Astrocyte of the cerebellum (primary cell): Measurements from ENCODE around the gene PTGDS.

ENCODE experiments used
- DNase-seq: peaks from one replicate; pipeline ENCODE4 v3.0.0-alpha.2; 2011; ENCODE audit warnings: low read depth
- H3K4me3 ChIP-seq: 2 replicates; pipeline ENCODE4 v1.5.1; 2011; ENCODE audit warnings: mild to moderate bottlenecking, low read depth, low read length, moderate library complexity
- CTCF ChIP-seq: IDR thresholded peaks from 2 replicates; pipeline ENCODE4 v1.5.1; 2012; ENCODE audit warnings: low read length, low read depth, moderate library complexity, mild to moderate bottlenecking; ENCODE audit errors: missing control alignments
- in situ Hi-C: cut with HindIII; loops from 2 replicates; pipeline ENCODE4 v1.10.0; 2017; ENCODE audit warnings: low sequenced_read_pairs

Gene PTGDS

DNA sequence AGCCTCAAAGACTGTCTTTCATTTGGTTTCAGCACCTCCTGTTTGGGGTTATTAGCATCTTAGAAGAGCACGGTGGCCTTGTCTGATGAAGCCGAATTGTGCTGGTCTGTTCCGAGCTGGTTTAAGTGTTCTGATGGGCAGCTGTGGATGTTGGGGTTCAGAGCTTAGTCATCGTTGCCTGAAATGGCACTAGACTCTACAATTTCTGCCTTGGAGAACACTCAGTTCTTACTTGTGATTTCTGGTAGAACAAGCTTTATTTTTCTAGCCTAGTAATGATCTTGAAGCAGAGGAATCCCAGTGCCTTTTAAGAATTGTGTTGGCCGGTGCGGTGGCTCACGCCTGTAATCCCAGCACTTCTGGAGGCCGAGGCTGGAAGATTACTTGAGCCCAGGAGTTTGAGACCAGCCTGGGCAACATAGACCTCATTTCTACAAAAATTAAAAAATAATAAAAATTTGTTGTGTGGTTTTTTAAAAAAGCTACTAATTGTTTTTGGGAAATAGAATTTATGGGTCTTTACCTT lies 40.6 kb upstream of the PTGDS start:
- no peak for TF ChIP-seq CTCF
- in situ Hi-C loops, result no loop called here
- DNase-seq, result no peak
- H3K4me3 ChIP-seq, result no peak overlapping the region

GRCh38 chr9:136937186-136938001 lies 39.9 kb upstream of the PTGDS start:
- H3K4me3 ChIP-seq, result no peak overlapping the region
- no peak for DNase-seq
- no peak for TF ChIP-seq CTCF
- in situ Hi-C loops, result no loop called here

DNA sequence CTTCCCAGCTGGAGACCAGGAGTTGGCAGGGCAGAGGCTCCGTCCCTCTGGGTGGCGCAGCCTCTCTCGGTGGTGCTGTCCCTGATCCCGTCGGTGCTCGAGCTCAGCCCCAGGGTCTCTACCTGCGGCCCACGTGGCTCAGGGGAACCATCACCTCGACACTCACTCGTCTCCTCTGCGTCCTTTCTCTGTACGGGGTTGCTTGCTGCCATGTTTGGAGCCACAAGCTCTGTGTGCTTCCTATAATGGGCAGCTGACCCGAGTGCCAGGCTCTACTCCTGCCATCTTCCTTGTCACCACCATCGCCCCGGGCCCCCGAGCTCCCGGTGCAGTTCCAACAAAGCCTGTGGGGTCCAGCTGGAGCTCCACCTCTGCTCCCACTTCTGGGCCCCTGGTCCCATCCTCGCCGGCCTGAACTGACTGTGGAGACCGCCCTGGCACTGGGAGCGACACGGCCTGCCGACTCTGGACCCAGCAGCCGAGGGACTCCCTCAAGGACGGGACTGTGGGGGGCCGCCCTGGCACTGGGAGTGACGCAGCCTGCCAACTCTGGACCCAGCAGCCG lies 37.8 kb upstream of the PTGDS start:
- no peak for DNase-seq
- no peak overlapping the region for H3K4me3 ChIP-seq
- in situ Hi-C loops, result no loop called here
- no peak for TF ChIP-seq CTCF

DNA sequence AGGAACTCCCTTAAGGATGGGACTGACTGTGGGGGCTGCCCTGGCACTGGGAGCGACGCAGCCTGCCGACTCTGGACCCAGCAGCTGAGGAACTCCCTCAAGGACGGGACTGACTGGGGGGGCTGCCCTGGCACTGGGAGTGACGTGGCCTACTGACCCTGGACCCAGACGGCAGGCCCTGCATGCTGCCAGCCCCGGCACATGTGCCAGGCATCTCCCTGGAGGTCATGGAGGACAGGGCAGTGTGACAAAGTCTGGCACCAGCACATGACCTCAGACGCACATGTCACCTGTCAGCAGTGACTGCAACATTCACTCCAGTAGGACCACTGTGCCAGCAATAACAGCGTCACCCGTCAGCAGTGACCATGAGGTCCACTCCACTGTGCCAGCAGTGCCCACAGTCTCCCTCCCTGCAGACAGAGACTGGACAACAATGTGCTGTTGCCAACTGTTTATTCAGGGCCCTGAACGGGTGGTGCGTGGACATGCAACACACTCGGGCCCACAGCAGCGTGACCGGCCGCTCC lies 37.2 kb upstream of the PTGDS start:
- no peak for TF ChIP-seq CTCF
- no peak overlapping the region for H3K4me3 ChIP-seq

GRCh38 chr9:136940526-136941230 lies 36.6 kb upstream of the PTGDS start:
- no peak for TF ChIP-seq CTCF
- DNase-seq, result no peak
- H3K4me3 ChIP-seq, result no peak overlapping the region
- in situ Hi-C loops, result no loop called here

More for the DNA sequence above, 37.2 kb upstream of the PTGDS start:
- no peak for DNase-seq
- in situ Hi-C loops, result no loop called here
